ENCODE data around the gene FLNC. TPM values are rescaled to one million over a fixed set of nuclear protein-coding genes. Genes with fewer than 3 reads are reported as not detected.

The FLNC gene
- total and polyA plus RNA-seq, 2 of the 13 experiments (the other 11 are each of a cell fraction or from before 2014, with no cell fraction given), result 0.02 TPM; not detected in 1

GRCh38 chr7:128815289-128815942 lies 14.8 kb upstream of the FLNC start (continued):
- no peak for TF ChIP-seq NRL (CRISPR knock-in tag; IDR thresholded peaks at IDR 0.05; ENCODE audit: borderline replicate concordance)

- no peaks in the 10 kb centered on the region for H3K79me2 ChIP-seq (ENCODE audit: insufficient read depth, low read length)
- ATAC-seq (no peak), DNase-seq (ENCODE audit: low spot score) (no peak), FAIRE-seq (no peak)
- no peaks in the 10 kb centered on the region for H3K4me1 ChIP-seq (ENCODE audit: insufficient read depth, low read length)
- no peaks in the 10 kb centered on the region for H3K9me3 ChIP-seq (ENCODE audit: low read length)
- POLR2A ChIA-PET, result no interaction called here
- no peaks in the 10 kb centered on the region for H3K36me3 ChIP-seq (replicated peaks in 1 of 2; ENCODE audit: control insufficient read depth in 1 of 2, insufficient read depth in 2 of 2, low read length in 2 of 2)
- in situ Hi-C loops (cut with HindIII; ENCODE audit: extremely low pct_ligation_motif_present, low pct_unique_long_range_greater_than_20kb) (no loop called here), intact Hi-C loops (cut with micrococcal nuclease; ENCODE audit: unreplicated experiment) (no loop called here)
- no peaks in the 10 kb centered on the region; the same call in 1 of the 2 replicates for H4K20me1 ChIP-seq (ENCODE audit: insufficient read depth, low read length)
- BruUV-seq (replicated peaks), result no TSS peak
- no peak overlapping the region for H3K4me2 ChIP-seq (ENCODE audit: low read depth, low read length)
- 17% methylated on average over 3 of the region's 3 CpGs for WGBS (ENCODE audit: low lambda C conversion rate)
- peaks cover 4 to 55% of the 10 kb centered on the region in 2 experiments; a peak in 4 of 5 replicates for H3K27me3 ChIP-seq (ENCODE audit: control insufficient read depth in 1 of 2, insufficient read depth in 2 of 2, low read length in 2 of 2)
- H3K4me3 ChIP-seq (replicated peaks in 1 of 3; ENCODE audit: insufficient read depth in 1 of 3, low read depth in 2 of 3, low read length in 3 of 3), result no peak overlapping the region
- H2AFZ ChIP-seq (ENCODE audit: low read length), result no peak overlapping the region
- no peak overlapping the region for H3K27ac ChIP-seq (ENCODE audit: extremely low read length, insufficient read depth, low read length)
- CTCF ChIA-PET (ENCODE audit: low intra/inter-chr PET ratio, low total read pairs), result no interaction called here
- TF ChIP-seq ZNF781 (CRISPR knock-in tag; IDR thresholded peaks at IDR 0.05; ENCODE audit: borderline replicate concordance, not compliant biosample characterization) (no peak), ARNT2 (CRISPR knock-in tag; IDR thresholded peaks at IDR 0.05; ENCODE audit: low read depth) (no peak), ZNF691 (CRISPR knock-in tag; IDR thresholded peaks at IDR 0.05; ENCODE audit: borderline replicate concordance, low read depth) (no peak), SYNCRIP (IDR thresholded peaks at IDR 0.05; ENCODE audit: insufficient read depth, low read depth, low read length) (no peak), MTA1 (CRISPR knock-in tag; IDR thresholded peaks at IDR 0.05; ENCODE audit: borderline replicate concordance) (no peak), SP5 (CRISPR knock-in tag; IDR thresholded peaks at IDR 0.05; ENCODE audit: borderline replicate concordance, low read depth) (no peak), NCOA2 (CRISPR knock-in tag; IDR thresholded peaks at IDR 0.05) (no peak), KAT8 (CRISPR knock-in tag; IDR thresholded peaks at IDR 0.05) (no peak), ZNF557 (CRISPR knock-in tag; IDR thresholded peaks at IDR 0.05) (no peak)
- TF ChIP-seq, protein P1, sequence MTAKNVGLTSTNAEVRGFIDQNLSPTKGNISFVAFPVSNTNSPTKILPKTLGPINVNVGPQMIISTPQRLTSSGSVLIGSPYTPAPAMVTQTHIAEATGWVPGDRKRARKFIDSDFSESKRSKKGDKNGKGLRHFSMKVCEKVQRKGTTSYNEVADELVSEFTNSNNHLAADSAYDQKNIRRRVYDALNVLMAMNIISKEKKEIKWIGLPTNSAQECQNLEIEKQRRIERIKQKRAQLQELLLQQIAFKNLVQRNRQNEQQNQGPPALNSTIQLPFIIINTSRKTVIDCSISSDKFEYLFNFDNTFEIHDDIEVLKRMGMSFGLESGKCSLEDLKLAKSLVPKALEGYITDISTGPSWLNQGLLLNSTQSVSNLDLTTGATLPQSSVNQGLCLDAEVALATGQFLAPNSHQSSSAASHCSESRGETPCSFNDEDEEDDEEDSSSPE (CRISPR knock-in tag; IDR thresholded peaks at IDR 0.05), result no peak
- no peak overlapping the region for H3K9ac ChIP-seq (ENCODE audit: insufficient read depth, low read depth, low read length)
Measured at GRCh38 chr7:128818694-128819093, 11.5 kb upstream of the FLNC start.
